IPS-20b (cell line): Measurements from ENCODE around the gene MACROD2.
"Not testable (repeated sequence)": the region's sequence is repeated elsewhere in the genome, so short reads cannot be mapped to it uniquely, and the experiment has no call there.

Experiments used
- H3K27ac ChIP-seq: one replicate; pipeline ENCODE4 v1.5.1; 2013; ENCODE audit warnings: low read length
- H3K27me3 ChIP-seq: 2 replicates; pipeline ENCODE4 v1.6.1; 2013; ENCODE audit warnings: mild to moderate bottlenecking, low read length, inconsistent platforms; ENCODE audit not compliant: insufficient read depth
- H3K36me3 ChIP-seq: 2 replicates; pipeline ENCODE4 v1.6.1; 2013; ENCODE audit warnings: low read depth, mild to moderate bottlenecking, inconsistent platforms, low read length, moderate library complexity; ENCODE audit not compliant: insufficient read depth
- H3K4me1 ChIP-seq: 2 replicates; pipeline ENCODE4 v1.6.1; 2013; ENCODE audit warnings: mild to moderate bottlenecking, control low read depth, inconsistent platforms, low read length, moderate library complexity; ENCODE audit not compliant: insufficient read depth
- H3K4me3 ChIP-seq: 2 replicates; pipeline ENCODE4 v1.5.1; 2013; ENCODE audit warnings: mild to moderate bottlenecking, low read length, inconsistent platforms
- H3K9ac ChIP-seq: 2 replicates; pipeline ENCODE4 v1.6.1; 2013; ENCODE audit warnings: low read depth, mild to moderate bottlenecking, inconsistent platforms, low read length, moderate library complexity
- H3K9me3 ChIP-seq: 2 replicates; pipeline ENCODE4 v1.6.1; 2013; ENCODE audit warnings: mild to moderate bottlenecking, low read depth, low read length, inconsistent platforms; ENCODE audit not compliant: insufficient read depth

Gene MACROD2

GRCh38 chr20:14223806-14224205 lies 228.5 kb downstream of the MACROD2 start:
- Histone ChIP-seq H3K9ac (no peak overlapping the region), H3K9me3 (no peaks in the 10 kb centered on the region), H3K27ac (no peak overlapping the region), H3K36me3 (no peaks in the 10 kb centered on the region), H3K27me3 (no peaks in the 10 kb centered on the region), H3K4me1 (peaks cover 8% of the 10 kb centered on the region; the same call in 1 of the 2 replicates), H3K4me3 (no peak overlapping the region)

GRCh38 chr20:14226051-14227049 lies 231.0 kb downstream of the MACROD2 start:
- not testable (repeated sequence) for H3K9ac ChIP-seq, H3K36me3 ChIP-seq, H3K4me1 ChIP-seq, H3K9me3 ChIP-seq, H3K4me3 ChIP-seq, H3K27ac ChIP-seq, H3K27me3 ChIP-seq

DNA sequence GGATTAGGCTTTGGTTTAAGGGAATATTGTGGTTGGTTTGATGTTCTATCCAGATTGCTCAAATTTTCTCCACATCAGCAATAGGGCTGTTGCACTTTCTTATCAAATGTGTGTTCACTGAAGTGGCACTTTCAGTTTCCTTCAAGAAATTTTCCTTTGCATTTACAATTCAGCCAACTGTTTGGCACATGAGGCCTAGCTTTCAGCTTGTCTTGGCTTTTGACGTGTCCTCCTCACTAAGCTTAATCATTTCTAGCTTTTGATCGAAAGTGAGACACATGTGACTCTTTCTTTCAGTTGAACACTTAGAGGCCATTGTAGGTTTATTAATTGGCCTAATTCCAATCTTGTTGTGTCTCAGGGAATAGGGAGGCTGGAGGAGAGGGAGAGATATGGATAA lies 237.3 kb downstream of the MACROD2 start:
- Histone ChIP-seq H3K4me3 (no peak overlapping the region), H3K36me3 (no peaks in the 10 kb centered on the region), H3K9me3 (no peaks in the 10 kb centered on the region), H3K27me3 (no peaks in the 10 kb centered on the region), H3K4me1 (no peaks in the 10 kb centered on the region), H3K27ac (no peak overlapping the region), H3K9ac (no peak overlapping the region)

DNA sequence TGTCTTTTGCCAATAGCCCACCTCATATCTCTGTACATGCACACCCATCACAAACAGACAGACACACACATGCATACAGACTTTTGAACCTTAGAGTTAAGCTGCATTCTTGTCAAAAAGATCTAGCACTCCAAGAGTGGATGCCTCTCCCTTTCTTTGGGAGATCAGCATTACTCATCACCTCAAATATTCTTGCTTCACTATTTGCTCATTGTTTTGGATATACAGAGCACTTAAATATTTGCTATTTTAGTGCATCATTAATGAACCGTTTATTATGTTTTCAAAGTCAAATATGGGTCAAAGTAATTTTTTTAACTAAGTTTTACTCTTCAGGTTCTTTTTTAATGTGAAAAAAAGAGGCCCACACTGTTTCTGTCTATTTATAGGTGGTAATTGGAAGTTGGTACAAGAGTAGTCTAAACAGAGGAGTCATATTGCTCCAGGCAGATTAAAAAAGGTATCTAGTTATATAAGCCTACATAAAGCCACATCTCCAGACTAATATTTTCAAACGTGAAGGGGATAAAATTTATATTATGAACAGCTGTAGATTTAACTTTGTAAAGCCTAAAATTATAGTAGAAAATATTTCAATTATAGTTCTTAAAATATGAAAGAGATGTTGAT lies 239.5 kb downstream of the MACROD2 start:
- Histone ChIP-seq H3K27ac (no peak overlapping the region), H3K9me3 (no peaks in the 10 kb centered on the region), H3K27me3 (no peaks in the 10 kb centered on the region), H3K9ac (no peak overlapping the region), H3K4me3 (no peak overlapping the region), H3K4me1 (no peaks in the 10 kb centered on the region), H3K36me3 (no peaks in the 10 kb centered on the region)

DNA sequence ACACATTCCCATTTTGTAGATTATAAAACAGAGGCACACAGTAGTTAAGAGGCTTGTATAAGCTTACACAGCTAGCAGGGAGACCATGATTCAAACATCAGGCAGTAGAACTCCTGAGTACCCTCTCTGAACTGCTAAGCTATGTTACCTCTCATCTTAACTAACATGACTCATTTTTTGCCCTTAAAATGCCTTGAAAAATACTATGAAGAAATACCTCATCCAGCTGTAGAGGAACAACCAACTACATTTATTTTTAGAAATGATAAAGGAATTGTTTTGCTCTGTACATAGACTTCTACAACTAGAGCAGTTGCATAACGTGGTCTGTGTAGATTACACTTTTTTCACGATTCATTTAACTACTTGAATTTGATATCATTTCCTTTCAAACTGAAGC lies 240.0 kb downstream of the MACROD2 start:
- Histone ChIP-seq H3K4me3 (no peak overlapping the region), H3K9me3 (no peaks in the 10 kb centered on the region), H3K27ac (no peak overlapping the region), H3K4me1 (no peaks in the 10 kb centered on the region), H3K36me3 (no peaks in the 10 kb centered on the region), H3K27me3 (no peaks in the 10 kb centered on the region), H3K9ac (no peak overlapping the region)

DNA sequence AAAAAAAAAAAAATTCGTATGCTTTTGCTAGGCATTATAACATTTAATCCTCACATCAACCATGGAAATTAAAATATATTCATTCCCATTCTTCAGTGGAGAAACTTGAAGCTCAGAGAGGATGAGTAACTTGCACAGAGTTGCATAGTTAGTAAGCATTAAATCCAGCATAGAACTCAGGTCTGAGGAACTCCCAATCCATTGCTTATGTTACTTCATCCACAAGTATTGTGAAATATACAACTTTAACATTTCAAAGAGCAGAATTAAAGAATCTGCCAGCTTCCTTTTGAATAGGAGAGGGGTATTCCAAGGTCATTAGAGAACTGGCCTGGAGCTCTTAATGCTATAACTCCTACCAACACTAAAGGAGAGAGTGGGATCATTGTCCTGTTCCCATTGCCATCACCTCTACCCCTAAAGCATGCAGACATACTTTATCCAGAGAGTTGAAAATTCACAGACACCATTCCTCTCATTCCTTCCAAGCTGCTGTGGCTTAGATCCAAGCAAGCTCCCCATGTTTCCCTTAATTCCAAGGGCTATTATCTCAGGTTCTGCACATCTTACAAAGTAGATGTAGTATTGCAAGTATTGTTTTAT lies 250.2 kb downstream of the MACROD2 start:
- Histone ChIP-seq H3K27ac (no peak overlapping the region), H3K27me3 (no peaks in the 10 kb centered on the region), H3K36me3 (no peaks in the 10 kb centered on the region), H3K4me1 (no peaks in the 10 kb centered on the region), H3K9ac (no peak overlapping the region), H3K4me3 (no peak overlapping the region), H3K9me3 (no peaks in the 10 kb centered on the region)

- Histone ChIP-seq H3K36me3 (no peaks in the 10 kb centered on the region), H3K4me3 (no peak overlapping the region), H3K4me1 (no peaks in the 10 kb centered on the region; the same call in 1 of the 2 replicates), H3K27me3 (no peaks in the 10 kb centered on the region), H3K9ac (no peak overlapping the region), H3K9me3 (no peaks in the 10 kb centered on the region), H3K27ac (no peak overlapping the region)
Measured at GRCh38 chr20:14259689-14260088, 264.4 kb downstream of the MACROD2 start.

GRCh38 chr20:14260367-14260766 lies 265.1 kb downstream of the MACROD2 start:
- no peak overlapping the region for H3K9ac ChIP-seq
- no peak overlapping the region for H3K4me3 ChIP-seq
- no peak overlapping the region for H3K27ac ChIP-seq
- H3K9me3 ChIP-seq: no peaks in the 10 kb centered on the region
- no peaks in the 10 kb centered on the region for H3K27me3 ChIP-seq
- no peaks in the 10 kb centered on the region for H3K36me3 ChIP-seq
- no peaks in the 10 kb centered on the region; the same call in 1 of the 2 replicates for H3K4me1 ChIP-seq

DNA sequence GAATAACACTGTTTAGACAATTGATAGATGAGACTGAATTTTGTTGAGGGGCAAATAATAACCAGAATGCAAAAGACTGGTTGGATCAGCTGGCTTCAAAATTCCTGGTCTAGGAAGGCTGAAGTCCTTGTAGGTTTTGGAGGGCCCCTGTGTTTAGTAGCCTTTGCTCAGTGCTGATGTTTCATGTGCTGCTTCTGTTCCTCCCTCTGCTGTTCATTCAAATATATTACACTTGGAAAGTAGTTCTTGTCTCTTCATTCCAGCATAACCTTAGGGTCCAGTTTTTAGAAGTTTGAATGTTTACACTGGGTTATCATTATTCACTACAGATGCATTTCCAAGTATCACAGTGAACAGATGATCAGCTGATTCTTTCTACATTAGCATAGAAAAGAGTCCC lies 269.6 kb downstream of the MACROD2 start:
- Histone ChIP-seq H3K27me3 (no peaks in the 10 kb centered on the region), H3K4me1 (no peaks in the 10 kb centered on the region), H3K4me3 (no peak overlapping the region), H3K9me3 (no peaks in the 10 kb centered on the region), H3K27ac (no peak overlapping the region), H3K36me3 (no peaks in the 10 kb centered on the region), H3K9ac (no peak overlapping the region)

DNA sequence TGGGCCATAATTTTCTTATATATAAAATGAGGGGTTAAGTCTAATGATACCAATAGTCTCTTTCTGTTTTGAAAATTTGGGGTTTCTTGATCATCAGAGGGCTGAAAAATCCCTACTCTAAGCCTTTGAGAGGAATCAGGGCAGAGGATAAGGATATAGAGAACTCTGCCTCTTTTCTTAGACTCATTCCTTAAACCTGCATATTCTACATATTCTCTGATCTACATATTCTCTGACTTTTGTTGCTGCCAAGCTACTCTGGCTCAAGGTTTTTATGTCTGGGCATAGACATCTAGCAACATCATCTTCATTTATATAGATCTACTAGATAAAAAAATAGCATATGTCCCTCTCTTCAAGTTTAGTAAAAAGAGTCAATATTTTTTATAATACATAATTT lies 270.9 kb downstream of the MACROD2 start:
- H3K9ac ChIP-seq: no peak overlapping the region
- no peak overlapping the region for H3K4me3 ChIP-seq
- no peaks in the 10 kb centered on the region for H3K27me3 ChIP-seq
- H3K36me3 ChIP-seq: no peaks in the 10 kb centered on the region
- H3K9me3 ChIP-seq: peaks cover 8% of the 10 kb centered on the region; the same call in 1 of the 2 replicates
- no peaks in the 10 kb centered on the region for H3K4me1 ChIP-seq
- H3K27ac ChIP-seq: no peak overlapping the region

GRCh38 chr20:14270751-14271150 lies 275.4 kb downstream of the MACROD2 start:
- H3K27ac ChIP-seq, H3K27me3 ChIP-seq, H3K36me3 ChIP-seq, H3K4me3 ChIP-seq, H3K9ac ChIP-seq, H3K4me1 ChIP-seq, H3K9me3 ChIP-seq: not testable (repeated sequence)
